Smooth muscle cell of the brain vasculature (primary cell): ENCODE data around the gene TTLL9.

Experiments used
- DNase-seq: peaks from one replicate; pipeline ENCODE4 v3.0.0-alpha.2; 2012; ENCODE audit warnings: low read depth, low spot score

TTLL9 gene

DNA sequence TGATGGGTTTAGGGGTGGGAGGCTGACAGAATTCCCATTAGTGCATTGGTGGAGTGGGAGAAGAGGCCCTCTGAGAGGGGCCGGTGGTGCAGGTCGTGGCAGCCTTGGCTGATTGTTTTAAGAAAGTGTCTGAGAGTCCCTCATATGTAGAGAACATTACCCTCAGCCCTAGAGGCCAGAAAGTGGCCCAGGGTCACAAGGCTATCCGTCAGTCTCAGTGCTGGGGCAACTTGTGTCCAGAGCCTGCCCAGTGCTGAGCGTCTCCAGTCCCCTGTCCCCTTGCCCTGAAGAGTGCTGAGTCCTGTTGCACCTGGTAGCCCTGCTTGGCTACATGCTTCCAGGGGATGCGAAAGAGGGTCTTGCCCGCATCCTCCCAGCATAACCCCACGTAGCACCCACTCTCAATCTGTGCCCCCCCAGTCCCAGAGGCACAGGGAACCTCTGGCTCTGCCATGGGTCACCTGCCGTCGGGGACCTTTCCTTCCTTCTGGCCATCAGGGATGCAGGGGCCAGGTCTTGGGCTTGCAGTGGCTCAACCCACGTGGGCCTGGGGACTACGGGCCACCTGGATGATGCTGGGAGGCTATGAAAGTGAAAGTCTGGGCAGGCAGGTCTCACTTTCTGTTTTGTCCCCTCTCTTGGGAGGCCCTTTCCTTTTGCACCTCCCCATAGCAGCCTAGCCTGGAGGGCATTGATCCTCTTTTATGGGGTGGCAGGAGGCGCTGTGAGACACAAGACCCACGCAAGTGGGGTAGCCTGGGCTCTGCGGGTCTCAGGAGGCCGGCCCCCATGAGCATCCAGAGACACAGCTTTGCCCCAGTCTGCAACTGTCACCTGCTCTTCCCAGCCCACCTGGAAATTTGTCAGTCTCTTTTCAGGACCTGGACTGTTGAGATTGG lies 12.3 kb upstream of the TTLL9 start:
- no peak for DNase-seq

DNA sequence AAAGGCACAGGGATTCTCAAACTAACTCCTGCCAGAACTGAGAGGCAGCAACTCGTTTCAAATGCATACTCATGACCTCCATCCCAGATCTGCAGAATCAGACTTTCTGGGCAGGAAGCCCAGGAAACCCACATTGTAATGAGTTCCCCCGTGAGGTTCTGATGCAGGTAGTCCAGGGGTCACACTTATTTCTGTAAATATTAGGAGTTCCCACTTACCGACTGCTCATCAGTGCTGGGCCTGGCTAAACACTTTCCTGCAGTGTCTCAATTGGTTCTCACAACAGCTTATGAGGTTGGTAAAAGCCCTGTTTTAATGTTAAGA lies 11.7 kb upstream of the TTLL9 start:
- no peak for DNase-seq

DNA sequence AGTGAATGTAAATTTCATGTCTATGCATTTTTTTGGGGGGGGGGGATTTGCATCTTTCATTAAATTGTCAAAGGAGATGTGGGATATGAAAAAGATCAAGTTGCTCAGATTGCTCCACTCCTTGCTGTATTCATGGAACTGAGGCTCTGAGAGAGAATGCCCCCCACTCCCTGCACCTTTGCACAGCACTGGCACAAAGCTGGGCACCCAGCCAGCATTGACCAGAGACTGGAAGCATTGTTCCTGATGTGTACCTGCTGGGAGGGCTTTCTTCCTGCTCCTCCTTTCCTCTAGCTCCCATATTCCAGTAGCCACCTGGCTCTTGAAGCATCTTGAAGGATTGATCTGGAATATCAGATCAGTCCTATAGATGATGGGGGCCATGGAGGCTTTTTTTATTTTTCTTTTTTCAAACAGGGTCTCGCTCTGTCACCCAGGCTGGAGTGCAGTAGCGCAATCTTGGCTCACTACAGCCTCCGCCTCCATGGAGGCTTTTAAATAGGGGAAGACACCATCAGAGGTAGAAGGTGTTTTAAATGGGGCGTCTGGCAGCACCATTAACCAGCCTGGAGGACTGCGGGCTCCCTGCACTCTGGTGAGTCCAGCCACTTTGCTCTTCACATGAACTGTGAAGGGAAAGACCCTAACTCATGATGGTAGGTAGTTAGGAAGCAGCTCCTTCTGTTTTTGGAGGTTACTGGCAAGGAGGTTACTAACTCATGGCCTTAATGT lies 11.0 kb upstream of the TTLL9 start:
- DNase-seq: no peak

DNA sequence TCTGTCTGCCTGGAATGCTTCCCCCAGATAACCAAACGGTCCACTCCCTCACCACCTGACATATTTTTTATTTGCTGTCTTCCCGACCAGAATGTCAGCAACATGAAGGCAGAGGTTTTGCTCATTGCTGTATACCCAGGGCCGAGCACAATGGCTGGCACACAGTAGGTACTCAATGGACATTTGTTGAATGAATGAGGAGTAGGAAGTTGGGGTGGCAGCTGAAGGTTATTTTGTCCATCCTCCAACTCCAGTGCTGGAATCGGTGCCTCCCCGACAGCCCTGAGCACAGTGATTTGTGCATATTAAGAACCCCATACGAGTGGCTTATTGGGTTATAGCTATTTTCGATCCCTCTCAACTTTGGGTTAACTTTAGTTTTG lies 10.4 kb upstream of the TTLL9 start:
- DNase-seq: no peak

DNA sequence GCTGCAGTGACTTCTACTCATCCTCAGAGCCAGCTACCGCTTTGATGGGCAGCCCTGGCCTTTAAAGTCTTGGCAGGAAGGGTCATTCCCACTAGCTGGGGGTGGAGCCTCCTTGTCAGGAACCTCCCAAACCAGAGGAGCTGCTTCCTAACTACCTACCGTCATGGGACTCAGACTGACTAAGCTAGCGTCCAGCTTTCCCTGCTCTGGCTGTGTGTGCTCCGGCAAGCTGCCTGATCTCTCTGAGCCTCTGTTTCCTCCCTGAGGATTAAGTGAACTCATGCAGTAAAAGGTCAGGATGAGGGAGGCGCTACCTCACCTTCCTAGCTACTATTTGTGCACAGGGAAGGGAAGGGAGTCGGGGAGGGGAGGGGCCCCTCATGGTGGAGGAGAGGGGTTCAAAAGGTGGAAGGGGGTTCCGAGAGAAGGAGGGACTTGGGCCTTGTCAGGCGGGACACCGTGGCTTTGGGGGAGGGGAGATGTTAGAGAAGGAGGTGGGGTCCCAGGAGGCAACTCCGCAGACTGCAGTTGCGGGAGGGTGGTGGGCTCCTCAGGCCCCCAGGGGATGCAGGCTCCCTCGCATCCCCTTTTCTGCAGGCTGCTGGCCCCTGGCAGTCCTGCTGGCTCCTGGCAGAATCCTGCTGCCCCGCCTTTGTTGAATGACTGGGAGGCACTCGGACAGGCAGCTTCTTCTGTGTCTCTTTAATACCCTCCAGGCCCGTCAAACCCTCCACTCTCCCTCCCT lies 9.9 kb upstream of the TTLL9 start:
- no peak for DNase-seq

DNA sequence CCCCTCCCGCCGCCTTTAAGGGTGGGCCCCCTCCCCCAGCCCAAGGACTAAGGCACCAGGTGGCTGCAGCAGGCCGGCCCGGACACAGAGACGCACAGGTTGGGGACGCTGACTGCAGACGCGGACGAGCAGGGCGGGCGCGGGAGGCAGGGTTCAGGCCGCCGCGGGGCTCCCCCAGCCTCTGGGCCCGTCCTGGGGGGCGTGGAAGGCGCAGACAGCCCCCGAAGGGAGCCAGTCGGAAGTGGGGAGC lies 9.4 kb upstream of the TTLL9 start:
- no peak for DNase-seq

DNA sequence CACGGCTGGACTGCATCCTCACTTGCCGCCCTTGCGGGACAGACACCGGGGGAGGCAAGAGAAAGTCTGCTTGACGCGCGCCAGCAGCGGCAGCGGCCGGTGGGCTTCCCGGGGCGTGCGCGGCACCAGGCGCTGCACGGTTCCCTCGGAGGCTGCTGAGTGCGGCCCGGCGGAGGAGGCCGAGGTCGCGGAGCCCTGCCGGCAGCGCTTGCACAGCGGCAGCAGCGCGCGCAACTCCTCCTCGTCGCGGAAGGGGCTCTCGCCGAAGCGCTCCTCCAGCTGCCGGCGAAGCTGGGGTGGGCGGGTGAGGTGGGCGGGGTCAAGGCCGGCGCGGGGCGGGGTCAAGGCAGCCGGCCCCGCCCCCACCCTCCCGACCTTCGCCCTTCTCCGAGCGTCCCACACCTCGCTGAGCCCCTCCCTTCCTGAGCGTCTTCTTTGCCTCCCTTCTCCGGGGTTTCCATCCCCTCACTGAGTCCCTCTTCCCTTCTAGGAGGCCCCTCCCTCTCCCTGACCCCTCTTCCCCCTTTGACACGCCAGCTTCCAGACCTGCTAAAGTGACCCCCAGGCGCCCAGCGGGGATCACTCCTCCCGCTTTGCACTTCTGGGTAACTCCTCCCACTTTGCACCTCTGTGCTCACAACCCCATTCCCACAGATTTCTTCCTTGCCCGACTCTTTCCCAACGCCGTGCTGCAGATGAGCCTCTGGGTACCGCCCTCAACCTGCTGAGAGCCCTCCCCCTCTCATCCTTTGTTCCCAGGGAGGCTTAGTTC lies 8.9 kb upstream of the TTLL9 start:
- DNase-seq: no peak

DNA sequence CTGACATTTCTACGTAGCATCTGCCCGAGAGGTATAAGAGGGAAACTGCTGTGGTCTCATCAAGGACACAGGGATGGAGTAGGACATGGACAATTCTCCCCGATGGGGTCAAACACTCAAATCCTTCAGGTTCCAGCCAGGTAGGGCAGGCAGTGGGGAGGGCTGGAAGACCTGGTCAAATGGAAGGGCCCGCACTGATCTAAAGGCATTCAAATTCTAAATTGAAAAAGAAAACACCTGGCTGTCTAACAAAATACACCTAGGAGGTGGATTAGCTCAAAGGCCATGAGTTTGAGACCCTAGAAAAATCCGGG lies 8.3 kb upstream of the TTLL9 start:
- no peak for DNase-seq

DNA sequence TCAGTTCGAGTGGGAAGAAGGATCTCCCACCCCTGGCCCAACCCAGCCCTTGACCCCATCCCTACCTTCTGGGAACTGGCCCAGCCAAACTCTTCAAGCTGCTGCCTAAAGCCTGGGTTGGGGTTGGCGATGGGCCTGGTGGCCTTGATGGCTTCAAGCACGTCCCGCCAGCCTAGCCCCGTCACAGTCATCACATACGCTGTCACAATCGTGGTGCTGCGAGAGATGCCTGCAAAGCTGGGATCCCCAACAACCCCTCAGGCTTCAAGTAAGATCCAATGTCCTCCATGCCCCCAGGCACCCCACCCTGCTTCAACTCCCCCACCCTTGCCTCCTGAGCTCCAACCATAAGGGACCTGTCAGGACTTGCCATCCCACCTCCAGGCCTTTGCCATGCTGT lies 7.9 kb upstream of the TTLL9 start:
- no peak for DNase-seq

DNA sequence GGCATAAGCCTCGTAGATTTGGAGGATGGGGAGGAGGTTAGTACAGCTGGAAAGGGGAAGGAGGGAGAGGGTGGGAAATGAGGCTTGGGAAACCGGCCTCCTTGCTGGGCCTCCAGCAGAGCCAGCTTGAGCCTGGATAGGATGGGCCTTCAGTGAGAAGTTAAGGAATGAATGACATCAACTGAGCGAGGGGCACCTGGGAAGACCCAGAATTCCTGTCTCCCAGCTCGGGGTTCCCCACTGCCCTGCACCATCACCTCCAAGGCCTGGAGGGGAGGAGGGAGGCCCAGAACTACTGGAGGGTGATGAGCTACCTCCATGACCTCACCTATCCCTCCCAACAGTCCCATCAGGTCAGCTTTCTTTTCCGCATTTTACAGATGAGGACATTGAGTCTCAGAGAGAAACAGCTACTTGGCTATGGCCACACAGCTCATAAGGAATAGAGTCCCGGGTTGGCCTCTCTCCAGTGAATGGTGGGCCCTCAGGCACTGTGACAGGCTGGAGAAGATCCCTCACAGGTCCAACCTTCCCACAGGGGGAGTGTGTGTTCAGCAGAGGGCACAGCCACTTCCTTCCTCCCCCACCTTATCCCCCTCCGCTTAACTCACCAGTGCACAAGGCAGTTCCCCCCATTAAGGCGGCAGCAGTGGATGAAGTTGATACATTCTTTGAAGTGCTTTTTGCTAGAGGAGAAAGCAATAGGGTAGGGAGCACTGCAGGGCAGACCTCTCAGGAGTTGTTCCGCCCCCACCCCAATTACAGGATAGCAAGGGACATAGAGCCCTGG lies 6.9 kb upstream of the TTLL9 start:
- no peak for DNase-seq

DNA sequence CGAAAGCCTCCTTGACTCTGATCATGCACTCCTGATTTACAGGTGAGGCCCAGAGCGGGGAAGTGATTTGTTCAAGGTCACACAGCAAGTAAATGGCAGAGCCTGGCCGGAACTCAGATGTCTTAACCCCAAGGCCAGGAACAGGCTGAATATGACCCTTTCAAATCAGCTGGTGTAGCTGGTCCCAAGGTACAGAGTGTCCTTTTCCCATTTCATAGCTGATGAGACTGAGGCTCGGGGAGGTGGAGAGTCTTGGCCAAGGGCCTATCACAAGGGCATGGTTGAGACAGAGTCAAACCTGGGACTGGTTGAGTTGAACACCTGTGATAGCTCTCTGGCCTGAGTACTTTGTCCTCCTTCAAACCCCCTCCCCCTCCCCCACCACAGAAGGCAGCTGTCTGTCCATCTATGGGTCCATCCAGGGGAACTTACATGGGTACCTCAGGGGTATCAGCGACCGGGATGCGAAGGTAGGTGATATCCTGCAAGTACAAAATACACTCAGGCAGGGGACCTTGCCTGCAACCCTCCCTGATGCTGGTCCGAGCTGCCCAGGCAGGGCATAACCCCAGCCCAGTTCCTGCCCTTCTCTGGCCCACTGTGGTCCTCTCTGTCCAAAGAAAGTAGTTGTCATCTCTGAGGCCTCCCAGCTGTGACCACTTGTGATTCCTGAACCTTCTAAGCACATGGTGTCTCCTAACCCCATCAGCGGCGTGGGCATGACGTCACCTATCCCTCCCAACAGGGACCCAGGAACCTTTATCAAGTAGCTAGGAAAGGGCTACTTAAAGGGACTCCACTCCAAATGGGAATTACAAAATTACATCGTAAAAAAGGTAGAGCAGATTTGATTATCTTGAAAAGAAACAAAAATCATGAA lies 5.7 kb upstream of the TTLL9 start:
- no peak for DNase-seq

DNA sequence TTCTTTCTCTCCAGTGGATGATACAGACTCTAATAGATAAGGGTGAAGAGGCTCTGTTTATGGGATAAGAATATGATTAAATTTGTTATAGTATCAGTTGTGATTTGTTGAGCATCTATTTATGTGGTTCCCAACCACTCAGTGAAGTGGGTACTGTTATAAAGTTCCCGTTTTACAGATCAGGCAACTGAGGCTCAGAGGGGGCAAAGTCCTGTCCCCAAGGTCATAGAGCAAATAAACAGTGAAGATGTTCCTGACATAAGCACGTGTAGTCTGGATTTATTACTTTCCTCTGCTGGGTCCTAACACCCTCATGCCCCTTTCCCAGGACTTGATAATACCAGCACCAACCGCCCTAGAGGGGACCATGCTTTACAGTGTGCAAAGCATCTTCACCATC lies 4.2 kb upstream of the TTLL9 start:
- no peak for DNase-seq

DNA sequence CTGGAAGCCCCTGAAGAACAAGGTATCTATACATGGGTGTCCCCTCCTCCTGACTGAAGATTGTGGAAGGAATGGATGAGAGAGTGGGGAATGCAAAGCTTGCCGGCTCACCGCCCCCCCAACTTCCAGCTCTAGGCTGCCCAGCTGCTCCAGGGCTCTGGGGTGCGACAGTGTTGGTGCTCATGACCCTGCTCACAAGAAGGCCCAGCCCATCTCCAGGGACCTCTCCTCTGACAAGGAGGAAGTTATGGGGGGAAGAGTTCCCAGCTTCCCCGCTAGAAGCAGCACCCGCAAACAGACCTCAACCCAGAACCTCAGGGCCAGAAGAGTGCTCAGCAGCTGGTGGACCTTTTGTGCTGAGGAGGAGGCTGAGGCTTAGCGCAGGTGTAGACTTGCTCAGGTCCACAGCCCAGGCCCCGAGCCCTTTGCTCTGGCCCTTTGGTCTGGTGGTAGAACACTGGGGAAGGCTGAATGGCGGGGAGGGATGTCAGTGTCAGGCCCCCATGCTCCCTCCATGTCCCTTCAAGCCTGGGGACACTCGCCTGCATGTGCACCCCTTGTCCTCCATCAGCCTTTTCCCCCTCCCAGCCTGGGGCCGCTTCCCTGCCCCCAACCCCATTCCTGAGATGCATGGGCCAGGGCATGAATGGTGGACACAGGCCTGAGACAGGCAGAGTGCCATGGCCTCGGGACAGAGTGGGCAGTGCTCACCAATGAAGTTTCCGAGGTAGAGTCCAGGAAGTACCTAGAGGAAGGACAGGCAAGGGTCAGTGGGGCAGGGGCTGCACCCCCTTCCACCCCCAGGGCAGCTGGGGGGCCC lies 1.4 kb upstream of the TTLL9 start:
- DNase-seq: no peak

DNA sequence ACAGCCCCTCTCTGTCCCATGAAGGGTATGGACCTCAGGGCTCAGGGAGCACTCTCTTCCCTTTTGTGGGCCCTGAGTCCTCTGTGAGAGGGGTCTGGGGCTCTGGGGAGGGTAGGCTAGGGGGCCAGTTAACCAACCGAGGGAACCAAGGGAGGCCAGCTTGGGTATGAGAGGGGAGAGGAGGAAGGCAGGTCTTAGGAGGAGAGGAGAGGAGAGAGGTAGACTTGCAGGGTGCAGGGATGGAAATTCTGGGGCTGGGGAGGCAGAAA lies 827 bp upstream of the TTLL9 start:
- no peak for DNase-seq

DNA sequence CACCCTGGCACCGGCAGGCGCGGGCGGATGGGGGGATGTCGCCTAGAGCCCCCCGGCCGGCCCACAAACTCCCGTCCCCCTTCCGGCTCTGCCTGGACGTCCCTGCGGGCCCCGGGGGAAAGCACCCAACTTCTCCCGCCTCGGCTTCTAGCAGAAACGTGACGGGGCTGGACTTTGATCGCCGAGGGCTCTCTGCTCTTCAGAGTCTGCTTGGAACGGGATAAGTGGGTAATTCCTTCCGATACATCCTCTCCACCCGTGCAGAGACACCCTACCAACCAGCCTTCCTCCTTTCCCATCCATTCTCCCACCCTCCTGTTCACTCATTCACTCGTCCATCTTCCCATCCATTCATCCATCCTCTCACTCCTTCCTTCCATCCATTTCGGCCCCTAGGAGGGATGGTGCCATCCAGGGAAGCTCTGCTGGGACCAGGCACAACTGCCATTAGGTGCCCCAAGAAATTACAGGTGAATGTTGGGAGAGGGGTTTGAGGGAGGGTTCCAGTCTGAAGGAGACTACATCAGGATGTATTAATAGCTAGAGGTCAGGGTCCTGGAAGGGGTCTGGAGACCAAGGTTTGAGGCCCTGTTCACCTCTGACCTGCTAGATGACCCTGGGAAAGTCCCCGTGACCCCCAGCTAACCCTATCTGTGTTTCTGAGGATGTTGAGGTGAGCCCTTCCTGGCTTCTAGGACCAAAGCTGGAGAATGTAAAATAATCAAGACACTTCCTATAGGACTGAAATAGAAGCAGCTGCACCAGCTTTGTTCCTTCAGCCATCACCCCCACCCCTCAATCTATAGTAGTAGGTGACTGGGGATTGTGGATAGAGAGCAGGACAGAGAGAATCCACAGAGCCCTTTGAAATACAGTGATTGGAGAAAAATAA lies 538 bp downstream of the TTLL9 start:
- DNase-seq: no peak

DNA sequence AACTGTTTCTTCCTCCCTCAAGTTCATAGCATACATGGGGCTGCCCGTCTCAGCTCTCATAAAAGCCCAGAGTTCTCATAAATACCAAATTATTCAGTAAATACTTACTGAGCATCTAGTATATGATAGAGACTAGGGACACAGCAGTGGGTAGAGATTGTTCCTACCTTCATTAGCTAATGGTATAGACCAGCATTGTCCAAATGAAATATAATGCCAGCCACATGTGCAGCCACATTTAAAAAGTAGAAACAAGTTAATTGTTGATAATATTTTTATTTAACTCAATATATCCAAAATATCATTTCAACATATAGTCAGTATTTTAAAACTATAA lies 1.2 kb downstream of the TTLL9 start:
- DNase-seq: no peak

DNA sequence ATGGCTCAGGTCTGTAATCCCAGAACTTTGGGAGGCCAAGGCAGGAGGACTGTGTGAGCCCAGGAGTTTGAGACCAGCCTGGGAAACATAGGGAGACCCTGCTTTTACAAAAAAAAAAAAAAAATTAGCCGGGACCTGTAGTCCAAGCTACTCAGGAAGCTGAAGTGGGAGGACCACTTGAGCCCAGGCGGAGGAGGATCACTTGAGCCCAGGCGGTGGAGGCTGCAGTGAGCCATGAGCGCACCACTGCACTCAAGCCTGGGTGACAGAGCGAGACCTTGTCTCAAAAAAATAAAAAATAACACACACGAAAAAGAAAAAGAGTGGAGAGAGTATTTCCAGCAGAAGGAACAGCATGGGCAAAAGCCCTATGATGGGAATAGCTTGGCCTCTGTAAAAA lies 2.0 kb downstream of the TTLL9 start:
- no peak for DNase-seq

DNA sequence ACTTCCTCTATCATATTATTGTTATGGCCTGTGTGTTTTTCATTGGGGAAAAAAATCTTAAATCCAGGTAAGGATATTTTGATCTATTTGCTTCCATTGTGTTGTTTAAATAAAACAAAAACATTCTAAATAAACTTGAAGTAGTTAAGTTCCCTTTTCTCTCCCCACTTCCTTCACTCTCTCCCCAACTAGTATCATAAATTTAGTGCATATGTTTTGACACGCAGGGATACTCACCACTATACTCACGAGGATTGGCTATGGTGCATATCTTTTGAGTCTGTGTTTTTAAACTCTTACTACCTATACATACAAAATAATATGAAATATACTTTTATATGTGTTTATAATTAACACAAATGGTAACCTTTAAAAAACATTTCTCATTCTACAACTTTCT lies 5.2 kb downstream of the TTLL9 start:
- DNase-seq: no peak

DNA sequence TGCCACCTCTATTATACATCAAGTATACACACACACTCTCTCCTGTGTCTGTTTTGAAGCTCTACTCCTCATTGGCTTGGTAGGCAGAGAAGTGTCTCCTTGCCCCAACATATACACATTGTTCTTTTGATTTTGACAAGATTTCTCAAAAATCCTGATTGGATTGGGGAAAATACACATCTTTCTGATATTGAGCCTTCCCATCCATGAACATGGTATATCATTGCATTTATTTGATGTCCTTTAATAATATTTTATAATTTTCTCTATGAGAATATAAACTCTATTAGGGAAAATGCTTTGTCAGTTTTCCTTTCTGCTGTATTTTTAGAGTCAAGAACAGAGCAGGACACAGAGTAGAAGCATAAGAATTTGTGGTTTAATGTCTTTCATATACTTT lies 7.2 kb downstream of the TTLL9 start:
- no peak for DNase-seq
